DMS53 (cell line): ENCODE results near the gene CAPG.
A peak's percentile ranks its signal among the peaks of the same experiment; 100 is the strongest.

Experiments
- DNase-seq: peaks from one replicate; lab custom pipeline; 2025; lab: John Stamatoyannopoulos, UW

CAPG gene

GRCh38 chr2:85438201-85439024, 28.2 kb upstream of the CAPG start:
- DNase-seq: peak; percentile 84

- peak; percentile 95 for DNase-seq
These were observed 27.5 kb upstream of the CAPG start for GRCh38 chr2:85437488-85438200.

DNA sequence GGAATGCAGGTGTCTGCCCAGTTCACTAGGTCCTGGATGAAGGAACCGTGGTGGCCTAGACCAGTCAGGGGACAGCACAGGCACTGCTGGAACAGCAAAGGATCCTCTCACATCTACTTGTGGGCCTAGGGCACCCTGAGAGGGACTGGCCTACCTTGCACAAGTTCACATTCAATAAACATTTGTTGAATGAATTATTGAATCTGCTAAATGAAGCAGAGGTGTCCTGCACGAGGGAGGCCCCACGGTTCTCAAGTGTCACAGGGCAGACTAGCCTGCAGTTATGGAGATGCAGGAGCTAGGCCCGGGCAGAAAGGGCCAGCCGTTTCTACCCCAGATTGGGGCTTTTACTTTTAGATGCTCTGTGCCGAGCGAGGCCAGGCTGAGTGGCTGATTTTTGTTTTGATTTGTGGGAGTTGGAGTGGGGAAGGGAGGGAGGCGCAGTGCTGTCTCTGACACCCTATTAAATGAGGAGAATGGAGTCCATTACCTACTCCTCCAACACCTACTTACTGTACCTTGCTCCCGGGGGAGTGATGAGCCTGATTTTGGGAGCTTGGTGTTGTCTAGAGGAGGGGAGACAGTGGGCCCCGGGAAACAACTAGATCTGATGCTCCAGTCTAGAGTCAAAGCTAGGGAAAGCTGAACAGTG, 26.8 kb upstream of the CAPG start:
- DNase-seq: peak; percentile 72

DNA sequence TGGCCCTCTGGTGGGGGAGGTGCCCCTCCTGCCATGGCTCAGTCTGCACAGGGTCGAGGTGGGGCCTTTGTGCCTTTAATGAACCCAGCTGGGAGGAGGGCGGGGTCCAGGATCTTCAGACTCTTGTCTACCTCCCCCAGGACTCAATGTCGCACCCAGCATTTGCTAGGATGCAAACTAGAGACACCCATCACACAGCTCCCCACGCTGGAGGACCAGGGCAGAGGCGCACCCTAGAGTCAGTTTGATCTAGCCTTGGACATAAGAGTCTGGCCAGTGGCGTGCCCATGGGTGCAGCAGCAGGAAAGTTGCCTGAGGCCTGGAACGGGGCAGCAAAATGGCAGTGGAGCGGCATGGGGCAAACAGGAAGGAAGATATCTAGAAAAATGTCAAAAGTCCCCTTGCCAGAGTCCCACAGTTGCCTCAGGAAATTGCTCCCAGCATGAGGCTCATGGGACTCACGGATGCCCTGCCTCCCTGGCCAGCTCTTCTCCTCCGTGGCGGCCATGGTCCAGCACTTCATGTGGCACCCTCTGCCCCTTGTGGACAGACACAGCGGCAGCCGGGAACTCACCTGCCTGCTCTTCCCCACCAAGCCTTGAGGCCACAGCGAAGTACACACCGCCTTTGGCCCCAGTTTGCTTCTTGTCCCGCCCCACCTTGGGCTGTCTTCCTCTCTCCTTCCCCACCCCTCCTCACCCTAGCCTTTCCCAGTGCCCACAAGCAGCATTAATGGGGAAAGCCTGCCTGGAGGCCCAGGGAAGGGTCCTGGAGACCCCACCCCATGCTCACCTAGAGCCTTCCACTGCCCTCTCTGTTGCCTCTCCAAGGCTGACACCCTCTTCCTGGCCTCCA, 26.0 kb upstream of the CAPG start:
- DNase-seq: peak; percentile 58

- no peak for DNase-seq
These were observed 25.2 kb upstream of the CAPG start for GRCh38 chr2:85435220-85435958.

- DNase-seq: no peak
These were observed 24.5 kb upstream of the CAPG start for GRCh38 chr2:85434696-85435095.

DNA sequence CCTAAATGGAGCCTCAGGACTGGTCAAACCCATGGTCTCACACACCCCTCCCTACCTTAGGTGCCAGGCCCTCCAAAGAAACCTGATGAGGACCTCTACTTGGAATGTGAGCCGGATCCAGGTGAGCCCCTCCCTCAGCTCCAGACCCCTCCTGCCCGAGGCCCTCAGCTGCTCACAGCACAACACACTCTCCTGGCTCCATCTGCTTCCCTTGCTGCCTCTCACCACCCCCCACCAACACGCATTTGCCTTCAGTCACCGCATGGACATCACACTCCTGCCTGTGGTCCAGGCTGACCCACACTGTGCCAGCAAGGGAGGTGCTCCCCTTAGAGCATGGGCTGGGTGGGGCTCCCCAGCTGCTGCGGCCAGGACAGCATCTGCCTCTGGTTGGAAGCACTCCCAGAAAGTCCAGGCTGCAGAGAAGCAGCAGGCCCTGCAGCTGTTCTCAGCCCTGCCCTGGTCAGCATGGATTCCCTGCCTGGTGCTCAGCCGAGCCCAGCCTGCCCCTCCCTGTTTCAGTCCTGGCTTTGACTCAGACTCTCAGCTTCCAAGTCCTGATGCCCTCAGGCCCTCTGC, 23.4 kb upstream of the CAPG start:
- DNase-seq: peak; percentile 78

DNA sequence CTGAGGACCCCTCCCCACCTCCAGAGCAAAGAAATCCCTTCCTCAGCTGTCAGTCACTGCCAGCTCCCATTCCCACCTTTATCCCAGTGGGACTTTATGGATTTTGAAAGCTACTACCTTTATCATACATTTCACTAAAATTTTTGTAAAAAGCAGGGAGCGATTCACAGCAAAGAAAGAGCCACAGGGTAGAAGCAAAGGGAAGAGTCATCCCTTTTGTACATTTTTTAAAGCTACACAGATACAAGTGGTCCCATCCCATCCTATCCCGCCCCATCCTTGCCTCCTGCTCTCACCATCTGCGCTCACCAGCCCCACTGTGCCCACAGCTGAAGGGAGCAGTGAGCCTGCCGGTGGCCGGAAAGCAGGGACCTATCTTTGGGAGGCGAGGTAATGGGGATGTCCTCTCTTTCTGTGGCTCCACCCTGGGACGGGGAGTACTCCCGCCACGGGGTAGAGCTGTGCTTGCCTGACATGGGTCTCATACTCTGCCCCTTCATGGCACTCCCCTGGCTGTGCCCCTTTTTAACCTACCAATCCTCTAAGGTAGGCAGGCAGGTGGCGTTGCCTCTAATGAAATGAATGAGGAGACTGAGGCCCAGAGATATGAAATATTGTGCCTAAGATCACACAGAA, 21.5 kb upstream of the CAPG start:
- no peak for DNase-seq

GRCh38 chr2:85430752-85431569, 20.8 kb upstream of the CAPG start:
- DNase-seq: no peak

GRCh38 chr2:85429924-85430289, 19.7 kb upstream of the CAPG start:
- DNase-seq: no peak

GRCh38 chr2:85429213-85429923, 19.2 kb upstream of the CAPG start:
- DNase-seq: no peak

- DNase-seq: no peak
These were observed 18.2 kb upstream of the CAPG start for GRCh38 chr2:85428343-85428881.

- no peak for DNase-seq
These were observed 17.2 kb upstream of the CAPG start for GRCh38 chr2:85427300-85427835.

GRCh38 chr2:85425588-85425987, 15.4 kb upstream of the CAPG start:
- no peak for DNase-seq

DNA sequence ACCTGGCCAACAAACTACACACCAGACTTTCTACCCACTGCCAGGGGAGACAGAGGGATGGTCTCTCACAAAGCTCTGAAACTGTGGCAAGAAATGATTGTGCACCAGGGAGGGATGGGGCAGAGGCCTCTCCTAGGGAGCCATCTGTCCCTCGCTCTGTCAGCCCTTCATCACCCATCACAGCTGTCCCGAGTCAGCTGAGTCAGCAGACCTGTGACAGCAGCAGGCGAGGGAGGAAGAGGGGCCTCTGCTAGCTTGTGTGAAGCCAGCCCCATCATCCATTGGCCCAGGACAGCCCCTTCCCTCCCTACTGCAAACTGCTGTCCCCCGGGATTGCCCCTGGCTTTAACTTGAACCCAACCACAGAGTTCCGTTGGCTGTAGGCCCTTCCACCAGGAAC, 13.4 kb upstream of the CAPG start:
- DNase-seq: no peak

DNA sequence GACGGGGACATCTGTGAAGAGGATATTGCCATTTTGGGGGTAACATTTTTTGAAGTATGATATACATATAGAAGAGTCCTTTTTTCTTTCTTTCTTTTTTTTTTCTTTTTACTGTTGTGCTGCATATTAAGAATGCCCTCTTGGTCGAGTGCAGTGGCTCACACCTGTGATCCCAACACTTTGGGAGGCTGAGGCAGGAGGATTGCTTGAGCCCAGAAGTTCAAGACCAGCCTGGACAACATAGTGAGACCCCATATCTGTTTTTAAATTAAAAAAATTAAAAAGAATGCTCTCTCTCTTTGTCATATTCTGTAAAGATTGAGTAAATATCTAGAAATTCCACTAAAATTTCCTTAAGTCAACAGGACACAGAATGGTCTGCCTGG, 11.9 kb upstream of the CAPG start:
- DNase-seq: no peak

DNA sequence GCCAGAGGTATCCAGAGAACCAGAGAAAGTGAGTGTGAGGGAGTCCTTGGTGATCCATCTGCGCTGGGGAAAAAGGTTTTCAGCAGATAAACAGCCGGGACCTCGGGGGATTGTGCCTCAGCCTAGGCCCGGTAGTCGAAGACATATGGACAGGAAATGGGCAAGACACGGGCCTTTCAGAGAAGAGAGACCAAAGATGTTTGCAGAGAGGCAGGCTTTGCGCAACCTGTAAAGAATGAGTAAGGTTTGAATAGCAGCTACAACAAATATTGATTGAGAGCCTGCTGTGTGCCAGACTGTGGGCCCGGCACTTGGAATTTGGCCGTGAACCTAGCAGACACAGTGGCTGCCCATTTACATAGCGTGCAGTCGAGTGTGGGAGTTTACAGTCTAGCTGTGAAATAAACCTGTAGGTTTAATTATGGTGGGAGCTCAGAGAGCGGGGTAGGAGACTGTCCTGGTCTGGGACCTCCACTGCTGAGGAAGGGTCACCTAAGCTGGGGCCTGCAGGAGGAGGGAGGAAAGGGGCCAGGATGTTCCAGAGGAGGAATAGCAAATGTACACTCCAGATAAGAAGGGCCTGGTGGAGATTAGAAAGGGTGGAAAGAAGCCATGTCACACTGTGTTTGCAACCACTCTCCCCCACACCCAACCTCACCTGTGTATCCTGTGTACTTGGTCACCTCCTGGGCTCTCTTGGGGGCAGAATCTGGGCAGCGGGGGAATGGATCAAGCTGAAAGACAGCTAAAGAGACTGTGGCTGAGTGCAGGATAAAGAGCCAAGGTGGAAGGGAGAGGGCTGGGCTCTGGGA, 11.3 kb upstream of the CAPG start:
- DNase-seq: peak; percentile 96
